ENCODE measurements around the gene CCR8.

DNA sequence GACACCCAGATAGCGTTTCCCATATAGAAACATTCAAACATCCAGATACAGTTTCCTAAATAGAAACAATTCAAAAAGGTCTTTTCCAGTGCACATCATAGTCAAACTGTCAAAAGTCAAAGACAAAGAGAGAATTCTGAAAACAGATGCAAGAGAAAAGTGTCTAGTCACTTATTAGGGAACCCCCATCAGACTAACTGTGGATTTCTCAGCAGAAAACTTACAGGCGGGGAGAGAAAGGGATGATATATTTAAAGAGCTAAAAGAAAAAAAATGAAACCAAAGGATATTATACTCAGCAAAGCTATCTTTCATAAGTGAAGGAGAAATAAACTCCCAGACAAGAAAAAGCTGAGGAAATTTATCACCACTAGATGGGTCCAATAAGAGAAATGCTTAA lies 27.3 kb upstream of the CCR8 start:
- TF ChIP-seq EZH2 (IDR thresholded peaks at IDR 0.05; ENCODE audit: low read depth) = no peak
- TF ChIP-seq, protein P1, sequence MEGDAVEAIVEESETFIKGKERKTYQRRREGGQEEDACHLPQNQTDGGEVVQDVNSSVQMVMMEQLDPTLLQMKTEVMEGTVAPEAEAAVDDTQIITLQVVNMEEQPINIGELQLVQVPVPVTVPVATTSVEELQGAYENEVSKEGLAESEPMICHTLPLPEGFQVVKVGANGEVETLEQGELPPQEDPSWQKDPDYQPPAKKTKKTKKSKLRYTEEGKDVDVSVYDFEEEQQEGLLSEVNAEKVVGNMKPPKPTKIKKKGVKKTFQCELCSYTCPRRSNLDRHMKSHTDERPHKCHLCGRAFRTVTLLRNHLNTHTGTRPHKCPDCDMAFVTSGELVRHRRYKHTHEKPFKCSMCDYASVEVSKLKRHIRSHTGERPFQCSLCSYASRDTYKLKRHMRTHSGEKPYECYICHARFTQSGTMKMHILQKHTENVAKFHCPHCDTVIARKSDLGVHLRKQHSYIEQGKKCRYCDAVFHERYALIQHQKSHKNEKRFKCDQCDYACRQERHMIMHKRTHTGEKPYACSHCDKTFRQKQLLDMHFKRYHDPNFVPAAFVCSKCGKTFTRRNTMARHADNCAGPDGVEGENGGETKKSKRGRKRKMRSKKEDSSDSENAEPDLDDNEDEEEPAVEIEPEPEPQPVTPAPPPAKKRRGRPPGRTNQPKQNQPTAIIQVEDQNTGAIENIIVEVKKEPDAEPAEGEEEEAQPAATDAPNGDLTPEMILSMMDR (conservative IDR thresholded peaks at IDR 0.05) = no peak

All from PC-9 (cell line).